Measurements from ENCODE around the gene COL13A1. TPM values are rescaled to one million over a fixed set of nuclear protein-coding genes. Genes with fewer than 3 reads are reported as not detected.

The COL13A1 gene
- total RNA-seq, 1 experiment from 2014 or later = 5.9 TPM

- TF ChIP-seq EZH2phosphoT487 (IDR thresholded peaks at IDR 0.05; ENCODE audit: borderline replicate concordance) = no peak
- no peak for TF ChIP-seq CBX3 (IDR thresholded peaks at IDR 0.05; ENCODE audit: low read depth)
- no peak for TF ChIP-seq SP1 (IDR thresholded peaks at IDR 0.05; ENCODE audit: low read depth)
- CTCF ChIA-PET = no interaction called here
- H4K20me1 ChIP-seq (ENCODE audit: insufficient read depth) = no peaks in the 10 kb centered on the region
- H3K9ac ChIP-seq (ENCODE audit: low read length) = no peak overlapping the region
- no peak overlapping the region for H2AFZ ChIP-seq (ENCODE audit: low read depth, low read length, poor library complexity, severe bottlenecking)
- H3K27ac ChIP-seq (ENCODE audit: low read depth, low read length) = no peak overlapping the region
- H3K9me3 ChIP-seq (ENCODE audit: control insufficient read depth in 1 of 2, insufficient read depth in 1 of 2, low read depth in 1 of 2, low read length in 2 of 2) = no peaks in the 10 kb centered on the region
- H3K9me2 ChIP-seq (ENCODE audit: insufficient read depth) = no peaks in the 10 kb centered on the region
- H3K79me2 ChIP-seq (ENCODE audit: insufficient read depth, low read length) = no peaks in the 10 kb centered on the region
- no peaks in the 10 kb centered on the region for H3K27me3 ChIP-seq (ENCODE audit: insufficient read depth, low read length)
- H3K4me2 ChIP-seq (ENCODE audit: low read length) = no peak overlapping the region
- intact Hi-C loops (cut with micrococcal nuclease) = no loop called here
- RAD21 ChIA-PET (ENCODE audit: low non-redundant PET in 1 of 2, low total read pairs in 2 of 2, uncharacterized antibody in 2 of 2, unreplicated experiment in 2 of 2) = no interaction called here
- BruUV-seq (replicated peaks) = no TSS peak
- H3K36me3 ChIP-seq (ENCODE audit: control insufficient read depth in 1 of 2, insufficient read depth in 2 of 2, low read length in 2 of 2) = no peaks in the 10 kb centered on the region
- no peak for DNase-seq (ENCODE audit: low read depth, low spot score)
- ATAC-seq = no peak
- POLR2A ChIA-PET = no interaction called here
- H3K4me3 ChIP-seq (replicated peaks in 1 of 2; ENCODE audit: low read depth in 1 of 2, low read length in 2 of 2) = no peak overlapping the region
- peaks cover 0 to 9% of the 10 kb centered on the region in 2 experiments; a peak in 3 of 4 replicates for H3K4me1 ChIP-seq (ENCODE audit: control insufficient read depth in 1 of 2, insufficient read depth in 2 of 2, low read length in 2 of 2)
Measured at GRCh38 chr10:69898524-69898923, 96.8 kb downstream of the COL13A1 start.

GRCh38 chr10:69898941-69899340, 97.2 kb downstream of the COL13A1 start:
- no peaks in the 10 kb centered on the region for H4K20me1 ChIP-seq (ENCODE audit: insufficient read depth)
- intact Hi-C loops (cut with micrococcal nuclease) = no loop called here
- peaks cover 0 to 9% of the 10 kb centered on the region in 2 experiments; a peak in 3 of 4 replicates for H3K4me1 ChIP-seq (ENCODE audit: control insufficient read depth in 1 of 2, insufficient read depth in 2 of 2, low read length in 2 of 2)
- no TSS peak for BruUV-seq (replicated peaks)
- ChIA-PET POLR2A (no interaction called here), RAD21 (ENCODE audit: low non-redundant PET in 1 of 2, low total read pairs in 2 of 2, uncharacterized antibody in 2 of 2, unreplicated experiment in 2 of 2) (no interaction called here), CTCF (no interaction called here)
- no peak overlapping the region for H2AFZ ChIP-seq (ENCODE audit: low read depth, low read length, poor library complexity, severe bottlenecking)
- H3K9me3 ChIP-seq (ENCODE audit: control insufficient read depth in 1 of 2, insufficient read depth in 1 of 2, low read depth in 1 of 2, low read length in 2 of 2) = no peaks in the 10 kb centered on the region
- no peaks in the 10 kb centered on the region for H3K27me3 ChIP-seq (ENCODE audit: insufficient read depth, low read length)
- DNase-seq (ENCODE audit: low read depth, low spot score) (no peak), ATAC-seq (no peak)
- H3K27ac ChIP-seq (ENCODE audit: low read depth, low read length) = no peak overlapping the region
- H3K4me2 ChIP-seq (ENCODE audit: low read length) = no peak overlapping the region
- H3K79me2 ChIP-seq (ENCODE audit: insufficient read depth, low read length) = no peaks in the 10 kb centered on the region
- no peaks in the 10 kb centered on the region for H3K9me2 ChIP-seq (ENCODE audit: insufficient read depth)
- H3K4me3 ChIP-seq (replicated peaks in 1 of 2; ENCODE audit: low read depth in 1 of 2, low read length in 2 of 2) = no peak overlapping the region
- no peaks in the 10 kb centered on the region for H3K36me3 ChIP-seq (ENCODE audit: control insufficient read depth in 1 of 2, insufficient read depth in 2 of 2, low read length in 2 of 2)
- no peak overlapping the region for H3K9ac ChIP-seq (ENCODE audit: low read length)
- TF ChIP-seq CEBPB (IDR thresholded peaks at IDR 0.05; ENCODE audit: low read depth) = no peak
- TF ChIP-seq EGR1 (IDR thresholded peaks at IDR 0.05; ENCODE audit: low read depth) = no peak
- no peak for TF ChIP-seq SRF (IDR thresholded peaks at IDR 0.05; ENCODE audit: low read depth)
- no peak for TF ChIP-seq ELF1 (IDR thresholded peaks at IDR 0.05; ENCODE audit: borderline replicate concordance, low read depth)
- no peak for TF ChIP-seq JUND (IDR thresholded peaks at IDR 0.05)
- no peak for TF ChIP-seq EZH2 (IDR thresholded peaks at IDR 0.05)
- TF ChIP-seq ZNF274 (IDR thresholded peaks at IDR 0.05; ENCODE audit: low read depth, low read length) = no peak
- TF ChIP-seq REST (IDR thresholded peaks at IDR 0.05; ENCODE audit: low read depth) = no peak
- no peak for TF ChIP-seq MAX (IDR thresholded peaks at IDR 0.05)
- no peak for TF ChIP-seq SP1 (IDR thresholded peaks at IDR 0.05; ENCODE audit: low read depth)
- TF ChIP-seq POLR2AphosphoS5 (IDR thresholded peaks at IDR 0.05; ENCODE audit: low read depth, low read length) = no peak
- TF ChIP-seq TCF7L2 (IDR thresholded peaks at IDR 0.05; ENCODE audit: borderline replicate concordance, extremely low read depth, insufficient read depth, insufficient read length) = no peak
- no peak for TF ChIP-seq ZFX (IDR thresholded peaks at IDR 0.05)
- TF ChIP-seq EZH2phosphoT487 (IDR thresholded peaks at IDR 0.05; ENCODE audit: borderline replicate concordance) = no peak
- no peak for TF ChIP-seq SIN3A (IDR thresholded peaks at IDR 0.05; ENCODE audit: low read depth)
- TF ChIP-seq POLR2A (IDR thresholded peaks at IDR 0.05; ENCODE audit: borderline replicate concordance, extremely low read depth, insufficient read depth, insufficient read length) = no peak
- no peak for TF ChIP-seq ZBTB33 (IDR thresholded peaks at IDR 0.05; ENCODE audit: extremely low read depth, insufficient replicate concordance, low read length)
